SU-DHL-6 (cell line): Measurements from ENCODE around the gene COL25A1.

Source experiments
- H2AFZ ChIP-seq: fragments of 200-600 bp; sonication (generic); 2 replicates; pipeline ENCODE4 v1.6.1; 2014; ENCODE audit warnings: low read depth, mild to moderate bottlenecking, moderate library complexity, mixed read lengths, antibody characterized with exemption, low read length; ENCODE audit not compliant: severe bottlenecking
- H3F3A ChIP-seq: fragments of 200-600 bp; shearing (Covaris generic); 2 replicates; pipeline ENCODE4 v1.6.0; 2016; ENCODE audit warnings: antibody characterized with exemption, mild to moderate bottlenecking; ENCODE audit not compliant: insufficient read depth
- H3K27ac ChIP-seq: fragments of 200-600 bp; sonication (generic); 2 replicates; pipeline ENCODE4 v1.5.1; 2016; ENCODE audit warnings: low read depth, mild to moderate bottlenecking, low read length, moderate library complexity, mixed read lengths
- H3K27me3 ChIP-seq: fragments of 200-600 bp; sonication (generic), shearing (Covaris generic); 2 replicates; pipeline ENCODE4 v1.6.0; 2014; ENCODE audit warnings: mild to moderate bottlenecking, low read length
- H3K36me3 ChIP-seq: fragments of 200-600 bp; sonication (generic); 2 replicates; pipeline ENCODE4 v1.6.1; 2014; ENCODE audit warnings: mild to moderate bottlenecking, low read length, mixed read lengths
- H3K4me2 ChIP-seq: fragments of 300-600, 200-600 bp; shearing (Covaris generic), sonication (generic); 2 replicates; pipeline ENCODE4 v1.6.0; 2014; ENCODE audit warnings: low read length, low read depth, mild to moderate bottlenecking; ENCODE audit not compliant: poor library complexity, severe bottlenecking
- H3K4me3 ChIP-seq: fragments of 200-600 bp; sonication (generic); 2 replicates; pipeline ENCODE4 v1.5.1; 2014; ENCODE audit warnings: antibody characterized with exemption, low read length, mild to moderate bottlenecking, mixed read lengths; ENCODE audit not compliant: insufficient read depth, poor library complexity, severe bottlenecking
- H3K79me2 ChIP-seq: fragments of 200-600 bp; sonication (generic); 2 replicates; pipeline ENCODE4 v1.6.1; 2014; ENCODE audit warnings: mild to moderate bottlenecking, low read length, moderate library complexity; ENCODE audit not compliant: insufficient read depth
- H3K9ac ChIP-seq: fragments of 200-600 bp; sonication (generic); 2 replicates; pipeline ENCODE4 v1.7.0; 2014; ENCODE audit warnings: mild to moderate bottlenecking, low read length
- H3K9me2 ChIP-seq: fragments of 200-600 bp; sonication (generic); replicated peaks from 2 replicates; pipeline ENCODE4 v1.6.1; 2014; ENCODE audit warnings: low read length; ENCODE audit not compliant: insufficient read depth
- H3K9me3 ChIP-seq: fragments of 200-600 bp; sonication (generic); 2 replicates; pipeline ENCODE4 v1.6.1; 2014; ENCODE audit warnings: low read length, mixed read lengths; ENCODE audit not compliant: insufficient read depth
- H4K20me1 ChIP-seq: fragments of 200-600 bp; sonication (generic); 2 replicates; pipeline ENCODE4 v1.6.1; 2014; ENCODE audit warnings: low read depth, mild to moderate bottlenecking, antibody characterized with exemption, low read length, moderate library complexity, mixed read lengths
- CTCF ChIP-seq: fragments of 200-600 bp; sonication (generic); IDR thresholded peaks from one replicate; pipeline ENCODE4 v1.5.1; 2017; ENCODE audit warnings: antibody characterized with exemption, mild to moderate bottlenecking, low read length, moderate library complexity; ENCODE audit not compliant: insufficient read depth, poor library complexity, severe bottlenecking
- EZH2phosphoT487 ChIP-seq: fragments of 200-600 bp; sonication (generic), shearing (Covaris generic); conservative IDR thresholded peaks from 2 replicates; pipeline ENCODE4 v1.6.1; 2018; ENCODE audit warnings: mild to moderate bottlenecking, antibody characterized with exemption, low read length, moderate library complexity, mixed read lengths

COL25A1 gene

GRCh38 chr4:109291707-109292238 is 10.7 kb downstream of the COL25A1 start:
- Histone ChIP-seq H3K9me2 (no peaks in the 10 kb centered on the region), H4K20me1 (no peaks in the 10 kb centered on the region), H3K27ac (no peak overlapping the region), H3K4me3 (no peak overlapping the region), H3K27me3 (no peaks in the 10 kb centered on the region), H3K9ac (no peak overlapping the region), H3K36me3 (no peaks in the 10 kb centered on the region), H3F3A (no peaks in the 10 kb centered on the region), H2AFZ (no peak overlapping the region), H3K4me2 (no peak overlapping the region), H3K9me3 (no peaks in the 10 kb centered on the region), H3K79me2 (no peaks in the 10 kb centered on the region)
- TF ChIP-seq CTCF (no peak), EZH2phosphoT487 (no peak)

- Histone ChIP-seq H3K27me3 (no peaks in the 10 kb centered on the region), H3K36me3 (no peaks in the 10 kb centered on the region), H3K9me2 (no peaks in the 10 kb centered on the region), H3K27ac (no peak overlapping the region), H3K4me3 (no peak overlapping the region), H3K9me3 (no peaks in the 10 kb centered on the region), H3F3A (no peaks in the 10 kb centered on the region), H3K9ac (no peak overlapping the region), H3K4me2 (no peak overlapping the region), H4K20me1 (no peaks in the 10 kb centered on the region), H2AFZ (no peak overlapping the region), H3K79me2 (no peaks in the 10 kb centered on the region)
- TF ChIP-seq EZH2phosphoT487 (no peak), CTCF (no peak)
These were observed 11.5 kb downstream of the COL25A1 start for GRCh38 chr4:109290918-109291317.

GRCh38 chr4:109278594-109279031 is 23.8 kb downstream of the COL25A1 start:
- Histone ChIP-seq H3K36me3 (no peaks in the 10 kb centered on the region), H3K4me2 (no peak overlapping the region), H3K27ac (no peak overlapping the region), H3K9me3 (no peaks in the 10 kb centered on the region), H3K27me3 (no peaks in the 10 kb centered on the region), H4K20me1 (no peaks in the 10 kb centered on the region), H3K79me2 (no peaks in the 10 kb centered on the region), H3F3A (no peaks in the 10 kb centered on the region), H3K4me3 (no peak overlapping the region), H3K9ac (no peak overlapping the region), H3K9me2 (no peaks in the 10 kb centered on the region), H2AFZ (no peak overlapping the region)
- TF ChIP-seq CTCF (no peak), EZH2phosphoT487 (no peak)
